ENCODE data around the gene PSD. TPM values are rescaled to one million over a fixed set of nuclear protein-coding genes. Genes with fewer than 3 reads are reported as not detected.

PSD gene
- polyA plus RNA-seq, 1 donor from 2014 or later, result 68.8 TPM

GRCh38 chr10:102408728-102409603 lies 9.6 kb downstream of the PSD start:
- H3K27me3 ChIP-seq (ENCODE audit: insufficient read depth, low read depth, low read length), result peaks cover 7% of the 10 kb centered on the region
- no peaks in the 10 kb centered on the region for H3F3A ChIP-seq (ENCODE audit: insufficient read depth, low read length, poor library complexity, severe bottlenecking)
- peak overlapping the region; percentile 64 for H3K9ac ChIP-seq (ENCODE audit: low read length)
- H3K4me2 ChIP-seq (ENCODE audit: low read length), result peak overlapping the region; percentile 44
- H4K20me1 ChIP-seq (ENCODE audit: insufficient read depth), result no peaks in the 10 kb centered on the region
- no peaks in the 10 kb centered on the region for H3K9me2 ChIP-seq (ENCODE audit: insufficient read depth, low read length)
- peaks cover 8% of the 10 kb centered on the region for H3K79me2 ChIP-seq (replicated peaks; ENCODE audit: insufficient read depth, low read length)
- TF ChIP-seq POLR2AphosphoS5 (IDR thresholded peaks at IDR 0.05), result peak; percentile 13
- TF ChIP-seq SMC3 (conservative IDR thresholded peaks at IDR 0.05; ENCODE audit: poor library complexity), result no peak
- H2AFZ ChIP-seq (ENCODE audit: low read depth, low read length), result no peak overlapping the region
- peak overlapping the region; percentile 77 for H3K4me3 ChIP-seq (ENCODE audit: low read length)
- H3K9me3 ChIP-seq (ENCODE audit: low read length), result no peaks in the 10 kb centered on the region
- H3K36me3 ChIP-seq (ENCODE audit: insufficient read depth, low read length), result no peaks in the 10 kb centered on the region
- H3K27ac ChIP-seq (ENCODE audit: low read length), result peak overlapping the region; percentile 62

GRCh38 chr10:102408131-102408727 lies 10.4 kb downstream of the PSD start:
- Histone ChIP-seq H3K4me2 (ENCODE audit: low read length) (peak overlapping the region; percentile 12), H3K4me3 (ENCODE audit: low read length) (peak overlapping the region; percentile 77)

More at GRCh38 chr10:102408131-102408727, 10.4 kb downstream of the PSD start:
- no peak overlapping the region for H2AFZ ChIP-seq (ENCODE audit: low read depth, low read length)
- TF ChIP-seq POLR2AphosphoS5 (IDR thresholded peaks at IDR 0.05) (no peak), REST (IDR thresholded peaks at IDR 0.05; ENCODE audit: borderline replicate concordance) (no peak), SMC3 (conservative IDR thresholded peaks at IDR 0.05; ENCODE audit: poor library complexity) (no peak), TAF1 (IDR thresholded peaks at IDR 0.05; ENCODE audit: low read depth) (no peak), MXI1 (conservative IDR thresholded peaks at IDR 0.05; ENCODE audit: poor library complexity, severe bottlenecking) (no peak), RAD21 (conservative IDR thresholded peaks at IDR 0.05) (no peak), CTCF (IDR thresholded peaks at IDR 0.05; ENCODE audit: poor library complexity, severe bottlenecking) (no peak), EP300 (conservative IDR thresholded peaks at IDR 0.05; ENCODE audit: poor library complexity, severe bottlenecking) (no peak)
- no peaks in the 10 kb centered on the region for H3K9me3 ChIP-seq (ENCODE audit: low read length)
- peaks cover 7% of the 10 kb centered on the region for H3K27me3 ChIP-seq (ENCODE audit: insufficient read depth, low read depth, low read length)
- H3K27ac ChIP-seq (ENCODE audit: low read length), result peak overlapping the region; percentile 5
- no peaks in the 10 kb centered on the region for H3K9me2 ChIP-seq (ENCODE audit: insufficient read depth, low read length)
- no peaks in the 10 kb centered on the region for H3F3A ChIP-seq (ENCODE audit: insufficient read depth, low read length, poor library complexity, severe bottlenecking)
- H3K79me2 ChIP-seq (replicated peaks; ENCODE audit: insufficient read depth, low read length), result peaks cover 8% of the 10 kb centered on the region
- H4K20me1 ChIP-seq (ENCODE audit: insufficient read depth), result no peaks in the 10 kb centered on the region
- no peaks in the 10 kb centered on the region for H3K36me3 ChIP-seq (ENCODE audit: insufficient read depth, low read length)
- H3K9ac ChIP-seq (ENCODE audit: low read length), result peak overlapping the region; percentile 64
